Measurements from ENCODE around the gene PDE4D. TPM values are rescaled to one million over a fixed set of nuclear protein-coding genes. Genes with fewer than 3 reads are reported as not detected.
"Not testable (repeated sequence)": the region's sequence is repeated elsewhere in the genome, so short reads cannot be mapped to it uniquely, and the experiment has no call there.

Gene PDE4D
- total RNA-seq, 1 experiment from 2014 or later = 33.9 TPM

DNA sequence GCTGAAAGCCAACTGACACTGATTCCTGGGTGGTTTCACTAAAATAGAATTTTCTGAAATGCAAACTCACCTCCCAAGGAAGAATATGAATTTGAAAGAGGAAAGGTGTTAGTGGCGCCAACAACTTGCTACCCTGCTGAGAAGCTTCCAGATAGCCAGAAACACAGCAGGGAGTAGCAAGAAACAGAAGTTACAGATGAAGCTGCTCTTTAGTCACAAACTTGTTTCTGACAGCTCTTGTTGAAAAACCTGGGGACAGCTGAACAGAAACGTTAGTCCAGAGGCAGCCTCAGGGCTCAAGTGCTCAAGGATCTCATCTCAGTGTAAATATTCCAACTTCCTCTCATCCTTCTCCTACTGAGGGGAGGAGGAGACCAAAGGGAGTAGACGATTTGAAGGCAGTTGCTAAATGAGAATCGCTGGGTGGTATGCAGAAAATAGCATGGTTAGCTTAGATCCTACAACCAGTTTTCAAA is 184.1 kb downstream of the PDE4D start:
- peak; percentile 21 for DNase-seq (ENCODE audit: low read depth)

DNA sequence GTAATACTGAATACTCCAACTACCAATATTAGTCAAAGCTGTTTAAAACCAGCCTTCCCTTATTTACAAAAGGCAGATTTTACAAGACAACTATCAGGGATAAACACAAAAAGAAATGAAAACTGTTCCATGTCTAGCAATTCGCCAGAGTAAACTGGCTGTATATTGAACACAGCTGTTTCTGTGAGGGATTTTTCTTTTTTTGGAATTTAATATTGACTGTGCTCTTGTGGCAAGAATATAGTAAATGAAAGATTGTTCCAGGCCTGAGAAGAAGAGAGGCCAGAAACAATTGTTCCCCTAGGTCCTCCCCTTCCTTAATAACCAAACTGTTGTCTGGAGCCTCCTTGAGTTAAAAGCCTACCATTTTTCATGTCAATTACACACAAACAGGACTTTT is 188.6 kb downstream of the PDE4D start:
- no peak for DNase-seq (ENCODE audit: low read depth)

GRCh38 chr5:59703789-59704188 is 189.7 kb downstream of the PDE4D start:
- no peak for DNase-seq (ENCODE audit: low read depth)

GRCh38 chr5:59698207-59699178 is 195.0 kb downstream of the PDE4D start:
- peak; percentile 34 for DNase-seq (ENCODE audit: low read depth)

- no peak for DNase-seq (ENCODE audit: low read depth)
These were observed 199.1 kb downstream of the PDE4D start for GRCh38 chr5:59694411-59694810.

DNA sequence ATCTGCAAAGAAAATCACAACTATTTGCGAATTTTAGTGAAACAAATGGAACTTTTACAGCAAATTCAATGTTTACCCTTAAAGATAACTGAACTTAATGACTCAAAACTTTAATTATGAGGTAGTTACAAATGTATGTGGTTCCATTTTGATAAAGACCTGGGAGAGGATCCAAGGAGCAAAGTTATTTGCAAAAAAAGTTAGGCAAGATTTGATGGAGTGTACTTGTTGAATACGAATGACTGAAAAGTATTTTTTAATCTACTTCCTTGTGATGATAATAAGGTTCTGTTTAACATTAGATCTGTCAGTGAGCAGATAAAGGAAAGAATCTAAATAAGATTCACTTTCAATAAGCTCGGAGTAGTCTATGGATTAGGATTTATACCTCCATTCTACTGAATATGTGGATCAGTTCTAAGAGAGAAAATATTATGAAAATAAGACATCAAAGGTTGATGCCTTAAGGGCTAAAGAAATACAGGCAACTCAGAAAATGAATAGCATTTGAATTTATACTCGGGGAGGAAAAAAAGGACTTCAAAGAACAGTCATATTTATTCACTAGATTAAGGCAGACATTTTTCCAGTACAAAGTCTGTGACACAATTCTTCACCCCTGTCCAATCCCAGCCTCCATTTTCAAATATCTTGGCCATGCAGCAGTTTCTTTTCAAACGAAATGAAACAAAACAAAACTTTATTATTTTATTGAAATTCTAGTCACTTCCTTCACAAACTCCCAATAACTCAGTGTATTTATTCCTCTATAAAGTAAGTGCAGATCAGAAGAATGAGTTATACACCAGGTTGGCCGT is 199.8 kb downstream of the PDE4D start:
- DNase-seq (ENCODE audit: low read depth) = no peak

DNA sequence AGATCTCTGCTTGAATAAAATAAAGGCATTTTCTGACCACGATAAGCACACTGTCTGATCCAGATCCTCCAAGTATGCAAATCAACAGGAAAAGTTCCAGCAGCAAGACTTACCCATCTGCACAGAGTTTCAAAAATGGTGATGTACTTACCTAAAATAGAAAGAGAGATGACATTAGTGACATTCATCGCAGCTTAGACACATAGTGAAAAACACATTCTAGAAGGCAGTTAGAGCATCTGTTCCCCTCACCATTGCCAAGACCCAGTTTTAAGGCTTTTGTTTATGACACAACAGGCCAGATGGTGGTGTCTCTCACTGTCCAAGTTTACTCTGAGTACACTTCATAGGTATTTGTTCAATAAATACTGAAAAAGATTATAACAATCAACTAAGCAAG is 207.7 kb downstream of the PDE4D start:
- peak; percentile 74 for DNase-seq (ENCODE audit: low read depth)

- DNase-seq (ENCODE audit: low read depth) = no peak
These were observed 208.4 kb downstream of the PDE4D start for GRCh38 chr5:59685191-59685530.

- DNase-seq (ENCODE audit: low read depth) = no peak
These were observed 208.9 kb downstream of the PDE4D start for GRCh38 chr5:59684388-59685190.

DNA sequence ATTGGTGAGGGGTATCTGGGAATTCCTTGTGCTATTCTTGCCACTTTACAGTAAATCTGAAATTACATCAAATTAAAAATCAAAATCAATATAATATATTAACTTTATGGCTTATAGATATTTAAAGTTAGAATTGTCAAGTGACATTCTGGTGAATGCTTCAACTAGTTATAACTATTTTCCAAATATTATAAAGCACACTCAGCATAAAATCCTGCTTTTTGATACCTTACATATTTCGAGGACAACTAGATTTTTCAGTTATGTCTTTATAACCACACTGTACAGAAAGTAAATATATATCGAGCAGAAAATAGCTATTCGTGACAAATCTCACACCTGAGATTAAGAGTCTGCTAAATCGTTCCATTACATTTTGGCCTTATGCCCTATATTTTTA is 210.2 kb downstream of the PDE4D start:
- DNase-seq (ENCODE audit: low read depth) = no peak

DNA sequence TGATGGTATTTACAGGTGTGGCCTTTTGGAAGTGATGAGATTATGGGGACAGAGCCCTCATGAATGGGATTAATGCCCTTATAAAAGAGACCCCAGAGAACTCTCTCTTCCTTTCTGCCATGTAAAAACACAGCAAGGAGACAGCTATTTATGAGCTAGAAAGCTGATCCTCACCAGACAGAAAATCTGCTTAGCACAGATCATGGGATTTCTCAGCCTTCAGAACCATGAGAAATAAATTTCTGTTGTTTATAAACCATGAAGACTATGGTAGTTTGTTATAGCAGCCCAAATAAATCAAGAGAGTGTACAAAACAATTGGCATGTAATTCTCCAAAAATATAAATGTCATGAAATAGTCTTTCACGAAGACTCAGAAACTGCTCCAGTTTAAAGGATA is 211.0 kb downstream of the PDE4D start:
- DNase-seq (ENCODE audit: low read depth) = no peak

DNA sequence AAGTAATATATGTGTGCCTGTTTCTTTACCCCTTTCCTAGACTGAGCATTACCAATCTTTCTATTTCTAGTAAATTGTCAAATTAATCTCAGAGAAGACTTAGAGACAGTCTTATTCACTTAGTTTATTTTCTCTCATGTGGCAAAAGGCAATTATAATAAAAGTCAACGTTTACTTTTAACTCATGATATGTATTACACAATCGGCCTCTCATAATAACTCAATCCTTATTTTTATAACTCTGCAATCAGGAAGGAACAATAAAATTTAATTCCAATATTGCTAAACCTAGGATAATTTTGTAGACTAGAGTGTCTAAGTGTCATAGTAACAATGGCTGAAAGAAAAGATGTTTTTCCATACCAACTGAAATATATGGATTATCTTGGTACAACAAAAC is 214.6 kb downstream of the PDE4D start:
- no peak for DNase-seq (ENCODE audit: low read depth)

DNA sequence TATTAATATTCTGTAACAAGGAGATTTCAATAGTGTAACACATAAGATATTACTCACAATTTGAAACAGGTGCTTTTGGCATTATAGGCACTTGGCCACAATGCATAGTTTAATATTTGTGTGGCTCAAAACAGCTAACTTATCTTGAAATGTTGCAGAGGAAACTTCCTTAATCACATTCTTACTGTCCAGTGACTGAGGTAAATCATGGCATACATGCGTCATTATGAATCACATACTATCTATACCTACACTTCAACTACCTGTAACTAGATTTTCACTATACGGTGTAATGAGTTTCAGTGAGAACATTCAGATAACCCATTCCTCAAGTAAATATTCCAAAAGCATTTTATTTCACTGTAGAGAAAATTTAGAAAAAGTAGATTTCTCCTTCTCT is 218.8 kb downstream of the PDE4D start:
- no peak for DNase-seq (ENCODE audit: low read depth)

- DNase-seq (ENCODE audit: low read depth) = peak; percentile 51
These were observed 220.0 kb downstream of the PDE4D start for GRCh38 chr5:59673438-59674058.

DNA sequence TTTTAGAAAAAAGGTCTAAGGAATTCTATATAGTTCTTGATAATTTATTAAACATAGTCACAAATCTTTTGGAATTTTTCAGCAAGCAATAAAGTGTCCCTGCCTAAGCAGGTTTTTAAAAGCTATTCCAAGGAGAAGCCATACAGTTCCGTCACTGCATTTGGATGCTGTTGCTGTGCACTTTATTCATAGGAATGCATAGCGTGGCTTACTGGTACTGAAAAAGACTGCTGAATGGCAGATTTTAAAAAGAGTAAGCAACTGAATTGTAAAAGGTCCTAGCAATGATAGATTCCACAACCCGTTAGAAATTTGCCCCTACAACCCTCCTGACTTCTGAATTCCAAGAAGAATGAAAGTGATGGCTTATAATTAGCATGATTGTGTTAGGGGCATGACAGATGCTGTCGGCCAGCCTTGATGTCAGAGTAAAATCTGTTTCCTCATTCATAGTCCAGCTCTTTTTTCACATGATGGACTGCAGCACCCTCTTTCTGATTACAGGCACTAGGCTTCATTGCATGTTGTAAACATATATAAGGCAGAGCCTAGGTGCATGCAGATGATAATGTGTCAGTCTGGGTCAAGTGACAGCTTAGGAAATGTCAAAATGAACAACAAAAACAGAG is 227.0 kb downstream of the PDE4D start:
- no peak for DNase-seq (ENCODE audit: low read depth)

DNA sequence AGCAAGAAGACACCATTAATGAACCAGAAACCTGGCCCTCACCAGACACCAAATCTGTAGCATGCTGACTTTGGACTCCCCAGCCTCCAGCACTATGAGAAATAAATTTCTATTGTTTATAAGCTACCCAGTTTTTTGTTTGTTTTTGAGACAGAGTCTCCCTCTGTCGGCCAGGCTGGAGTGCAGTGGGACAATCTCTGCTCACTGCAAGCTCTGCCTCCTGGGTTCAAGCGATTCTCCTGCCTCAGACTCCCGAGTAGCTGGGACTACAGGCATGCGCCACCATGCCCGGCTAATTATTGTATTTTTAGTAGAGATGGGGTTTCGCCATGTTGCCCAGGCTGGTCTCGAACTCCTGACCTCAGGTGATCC is 227.7 kb downstream of the PDE4D start:
- DNase-seq (ENCODE audit: low read depth) = not testable (repeated sequence)

DNA sequence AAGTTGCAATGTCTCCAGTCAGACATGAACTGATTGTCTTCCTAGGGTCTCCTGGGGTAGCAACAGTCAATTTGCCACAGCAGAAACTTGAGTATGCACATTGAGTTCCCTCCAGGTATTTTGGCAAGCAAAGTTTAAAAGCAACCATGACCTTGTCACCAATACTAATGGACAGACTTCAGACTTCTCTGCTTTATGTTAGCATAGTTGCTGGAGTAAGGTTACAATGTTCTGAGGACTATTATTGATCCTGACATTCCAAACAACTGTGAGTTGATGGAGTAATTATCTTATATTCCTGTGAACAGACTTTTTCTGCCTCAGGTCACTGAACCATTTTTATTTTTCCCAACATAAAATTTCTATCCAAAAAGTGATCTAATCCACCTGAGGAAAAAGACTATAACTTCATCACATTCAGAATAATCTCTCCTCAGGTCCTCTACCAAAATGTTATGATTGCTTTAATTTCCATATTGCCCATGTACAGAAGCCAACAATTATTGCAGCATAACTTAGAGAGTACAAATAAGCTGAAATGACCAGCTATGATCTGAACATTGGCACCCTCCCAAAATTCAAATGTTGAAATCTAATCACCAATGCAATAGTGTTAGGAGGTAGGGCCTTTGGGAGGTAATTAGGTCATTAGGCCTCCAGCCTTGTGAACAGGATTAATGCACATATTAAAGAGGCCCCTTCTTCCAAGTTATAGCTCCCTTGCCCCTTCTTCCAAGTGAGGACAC is 228.3 kb downstream of the PDE4D start:
- no peak for DNase-seq (ENCODE audit: low read depth)

GRCh38 chr5:59661954-59662615 is 231.4 kb downstream of the PDE4D start:
- no peak for DNase-seq (ENCODE audit: low read depth)

DNA sequence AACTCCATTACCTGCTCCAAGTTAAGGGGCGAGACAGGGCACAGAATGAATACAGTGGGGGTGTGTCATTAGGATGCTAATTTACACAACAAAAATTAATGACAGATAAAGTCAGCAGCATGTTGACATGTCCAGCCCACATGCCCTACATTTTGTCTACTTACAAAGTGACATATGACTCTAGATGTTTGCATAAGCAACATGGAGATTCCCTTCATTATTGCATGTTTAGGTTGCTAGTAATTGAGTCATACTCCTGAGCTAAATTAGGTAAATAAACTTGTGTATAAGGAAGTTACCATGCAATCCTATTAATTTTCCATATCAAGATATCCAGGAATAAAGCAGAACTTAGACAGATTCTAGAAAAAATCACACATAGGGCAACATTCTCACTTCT is 232.2 kb downstream of the PDE4D start:
- DNase-seq (ENCODE audit: low read depth) = no peak

- peak; percentile 68 for DNase-seq (ENCODE audit: low read depth)
These were observed 232.8 kb downstream of the PDE4D start for GRCh38 chr5:59660737-59661136.

Data from LHCN-M2 (cell line).